ENCODE measurements around the gene SNRPA.
A peak's percentile ranks its signal among the peaks of the same experiment; 100 is the strongest.

The SNRPA gene

GRCh38 chr19:40716482-40717324, 34.3 kb upstream of the SNRPA start, which contains the start of the genes COQ8B and ITPKC:
COQ8B (minus strand) TSS chr19:40716886; CDS start chr19:40714632, 2,254 bp downstream.
ITPKC (plus strand) TSS chr19:40717112; CDS start chr19:40717136, 24 bp downstream.
- peak within 1 kb of the TSS; percentile 92 for H3K4me3 ChIP-seq (ENCODE audit: low read depth, low read length)
- TF ChIP-seq CTCF (IDR thresholded peaks at IDR 0.05; ENCODE audit: control insufficient read depth, extremely low read depth, insufficient read depth) = no peak
- DNase-seq (ENCODE audit: low read depth) = peak; percentile 83

GRCh38 chr19:40717325-40717879, 33.6 kb upstream of the SNRPA start:
- TF ChIP-seq CTCF (IDR thresholded peaks at IDR 0.05; ENCODE audit: control insufficient read depth, extremely low read depth, insufficient read depth) = no peak
- H3K4me3 ChIP-seq (ENCODE audit: low read depth, low read length) = peak overlapping the region; percentile 92
- DNase-seq (ENCODE audit: low read depth) = no peak

GRCh38 chr19:40717880-40718773, 32.9 kb upstream of the SNRPA start:
- no peak for DNase-seq (ENCODE audit: low read depth)
- TF ChIP-seq CTCF (IDR thresholded peaks at IDR 0.05; ENCODE audit: control insufficient read depth, extremely low read depth, insufficient read depth) = no peak
- H3K4me3 ChIP-seq (ENCODE audit: low read depth, low read length) = peak overlapping the region; percentile 92

- no peak for DNase-seq (ENCODE audit: low read depth)
- TF ChIP-seq CTCF (IDR thresholded peaks at IDR 0.05; ENCODE audit: control insufficient read depth, extremely low read depth, insufficient read depth) = no peak
- peak overlapping the region; percentile 92 for H3K4me3 ChIP-seq (ENCODE audit: low read depth, low read length)
Measured at GRCh38 chr19:40718774-40719391, 32.1 kb upstream of the SNRPA start.

GRCh38 chr19:40719414-40719894, 31.5 kb upstream of the SNRPA start:
- peak overlapping the region; percentile 92 for H3K4me3 ChIP-seq (ENCODE audit: low read depth, low read length)
- no peak for DNase-seq (ENCODE audit: low read depth)
- no peak for TF ChIP-seq CTCF (IDR thresholded peaks at IDR 0.05; ENCODE audit: control insufficient read depth, extremely low read depth, insufficient read depth)

- no peak overlapping the region for H3K4me3 ChIP-seq (ENCODE audit: low read depth, low read length)
- no peak for TF ChIP-seq CTCF (IDR thresholded peaks at IDR 0.05; ENCODE audit: control insufficient read depth, extremely low read depth, insufficient read depth)
- no peak for DNase-seq (ENCODE audit: low read depth)
Measured at GRCh38 chr19:40721140-40721486, 29.9 kb upstream of the SNRPA start.
